GM12878 (cell line): ENCODE data around the gene CCNG1. TPM values are rescaled to one million over a fixed set of nuclear protein-coding genes. Genes with fewer than 3 reads are reported as not detected.

Source experiments
- BACH1 ChIP-seq: fragments of 450-650 bp; IDR thresholded peaks from 2 replicates; pipeline ENCODE4 v1.6.1; 2017; ENCODE audit warnings: mild to moderate bottlenecking, borderline replicate concordance
- BCLAF1 ChIP-seq: fragments of 450-650 bp; IDR thresholded peaks from 2 replicates; pipeline ENCODE4 v1.6.1; 2017; ENCODE audit warnings: antibody characterized with exemption, mild to moderate bottlenecking, moderate library complexity
- CEBPZ ChIP-seq: fragments of 150-350 bp; IDR thresholded peaks from 2 replicates; pipeline ENCODE4 v1.6.1; 2016; ENCODE audit warnings: low read depth, low read length
- CTCF ChIP-seq, 3 experiments: IDR thresholded peaks in 2 of 3; conservative IDR thresholded peaks in 1 of 3; 2 replicates each; pipeline ENCODE4 v1.5.1; 2011; ENCODE audit warnings: low read depth in 3 of 3, low read length in 3 of 3, mild to moderate bottlenecking in 3 of 3, control low read depth in 2 of 3, moderate library complexity in 2 of 3, inconsistent platforms in 1 of 3, mixed read lengths in 1 of 3; ENCODE audit not compliant: control insufficient read depth in 2 of 3, insufficient read depth in 1 of 3; ENCODE audit errors: extremely low read depth in 1 of 3
- HDAC6 ChIP-seq: fragments of 200-600 bp; sonication (generic); IDR thresholded peaks from one replicate; pipeline ENCODE4 v1.8.0; 2017; ENCODE audit warnings: antibody characterized with exemption; ENCODE audit not compliant: unreplicated experiment
- KLF5 ChIP-seq: fragments of 450-650 bp; IDR thresholded peaks from 2 replicates; pipeline ENCODE4 v1.6.1; 2014; ENCODE audit warnings: mild to moderate bottlenecking; ENCODE audit not compliant: partially characterized antibody
- MEF2A ChIP-seq: IDR thresholded peaks from 2 replicates; pipeline ENCODE4 v1.6.1; 2011; ENCODE audit warnings: low read depth, mild to moderate bottlenecking, low read length, moderate library complexity; ENCODE audit not compliant: insufficient read depth
- MTA2 ChIP-seq: fragments of 450-650 bp; IDR thresholded peaks from 2 replicates; pipeline ENCODE4 v1.6.1; 2016; ENCODE audit warnings: low read depth, mild to moderate bottlenecking, moderate library complexity
- NR2C1 ChIP-seq: fragments of 450-650 bp; IDR thresholded peaks from 2 replicates; pipeline ENCODE4 v1.6.1; 2017; ENCODE audit warnings: antibody characterized with exemption, mild to moderate bottlenecking, moderate library complexity
- PKNOX1 ChIP-seq: fragments of 450-650 bp; IDR thresholded peaks from 2 replicates; pipeline ENCODE4 v1.6.1; 2016; ENCODE audit warnings: mild to moderate bottlenecking
- RAD51 ChIP-seq: fragments of 450-650 bp; IDR thresholded peaks from 2 replicates; pipeline ENCODE4 v1.6.1; 2016; ENCODE audit warnings: moderate library complexity, mild to moderate bottlenecking, inconsistent platforms
- RELB ChIP-seq: fragments of 450-650 bp; IDR thresholded peaks from 2 replicates; pipeline ENCODE4 v1.6.1; 2017; ENCODE audit warnings: low read depth, mild to moderate bottlenecking, moderate library complexity
- ZBTB33 ChIP-seq: fragments of 450-650 bp; IDR thresholded peaks from 2 replicates; pipeline ENCODE4 v1.6.1; 2017; ENCODE audit warnings: mild to moderate bottlenecking
- polyA plus RNA-seq, 11 experiments: library from polyadenylated mRNA; depleted of rRNA in 4 of 11; unstranded in 6 of 11; stranded (reverse) in 5 of 11; fragments of >200 nt; fragmentation: Nextera tagmentation in 4 of 11; fragmentation: Illumina TruSeq in 1 of 11; extraction: Ambion mirVana in 4 of 11; extraction: Trizol in 1 of 11; gene quantifications; 1 replicate in 1 of 11; 2 replicates in 10 of 11; pipeline versions ENCODE4 v1.2.1 to v1.2.3, GENCODE V29; 2011 to 2016; ENCODE audit warnings: inconsistent platforms in 2 of 11, missing spikeins in 2 of 11, low read depth in 1 of 11
- total RNA-seq, 4 experiments: library from RNA; depleted of rRNA in 3 of 4; stranded (reverse); fragments of >200 nt in 3 of 4; fragmentation: Illumina TruSeq in 1 of 4; extraction: Trizol in 1 of 4; gene quantifications; 2 replicates each; pipeline versions ENCODE4 v1.2.1 to v1.2.3, GENCODE V29; 2013 to 2021
- TF ChIP-seq, protein P1 (sequence below): fragments of 150-350 bp; IDR thresholded peaks from 2 replicates; pipeline ENCODE4 v1.6.1; 2014; ENCODE audit warnings: mild to moderate bottlenecking, low read depth, low read length

CCNG1 gene
- total and polyA plus RNA-seq, 10 of the 15 experiments (the other 5 are each of a cell fraction or from before 2014, with no cell fraction given), result 90.1 to 274 (median 200) TPM

GRCh38 chr5:163408311-163408923, 29.0 kb upstream of the CCNG1 start (continued):
- TF ChIP-seq CEBPZ (no peak), ZBTB33 (no peak), MTA2 (no peak), HDAC6 (no peak), MEF2A (0 out of 2 replicates have a peak, but pooled peaks have one; percentile 34), KLF5 (no peak), BCLAF1 (no peak), NR2C1 (no peak), PKNOX1 (peak; percentile 65), RAD51 (no peak), BACH1 (no peak), CTCF (IDR thresholded peaks at IDR 0.05 in 2 of 3, conservative IDR thresholded peaks at IDR 0.05 in 1 of 3; ENCODE audit: control insufficient read depth in 2 of 3, extremely low read depth in 1 of 3, insufficient read depth in 1 of 3, low read depth in 3 of 3, low read length in 3 of 3) (peak; percentile 73 to 87 (median 85)), RELB (no peak)
- TF ChIP-seq, protein P1, sequence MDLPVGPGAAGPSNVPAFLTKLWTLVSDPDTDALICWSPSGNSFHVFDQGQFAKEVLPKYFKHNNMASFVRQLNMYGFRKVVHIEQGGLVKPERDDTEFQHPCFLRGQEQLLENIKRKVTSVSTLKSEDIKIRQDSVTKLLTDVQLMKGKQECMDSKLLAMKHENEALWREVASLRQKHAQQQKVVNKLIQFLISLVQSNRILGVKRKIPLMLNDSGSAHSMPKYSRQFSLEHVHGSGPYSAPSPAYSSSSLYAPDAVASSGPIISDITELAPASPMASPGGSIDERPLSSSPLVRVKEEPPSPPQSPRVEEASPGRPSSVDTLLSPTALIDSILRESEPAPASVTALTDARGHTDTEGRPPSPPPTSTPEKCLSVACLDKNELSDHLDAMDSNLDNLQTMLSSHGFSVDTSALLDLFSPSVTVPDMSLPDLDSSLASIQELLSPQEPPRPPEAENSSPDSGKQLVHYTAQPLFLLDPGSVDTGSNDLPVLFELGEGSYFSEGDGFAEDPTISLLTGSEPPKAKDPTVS, result no peak
